Fibroblast of lung (primary cell): ENCODE data around the gene COBL. TPM values are rescaled to one million over a fixed set of nuclear protein-coding genes. Genes with fewer than 3 reads are reported as not detected.

Source experiments
- DNase-seq, 2 donors: peaks; one replicate each; pipeline versions ENCODE4 v3.0.0 to v3.0.0-alpha.2; 2010; ENCODE audit warnings: low read depth in 2 of 2
- H2AFZ ChIP-seq: 2 replicates; pipeline ENCODE4 v1.5.1; 2012; ENCODE audit warnings: low read length, control low read depth, inconsistent platforms
- H3K27ac ChIP-seq: 2 replicates; pipeline ENCODE4 v1.5.1; 2011; ENCODE audit warnings: low read length, control low read depth; ENCODE audit not compliant: insufficient read depth
- H3K27me3 ChIP-seq: 2 replicates; pipeline ENCODE4 v1.5.1; 2011; ENCODE audit warnings: mild to moderate bottlenecking, low read length; ENCODE audit not compliant: control insufficient read depth, insufficient read depth
- H3K36me3 ChIP-seq: 2 replicates; pipeline ENCODE4 v1.5.1; 2011; ENCODE audit warnings: low read length; ENCODE audit not compliant: control insufficient read depth, insufficient read depth
- H3K4me1 ChIP-seq: 2 replicates; pipeline ENCODE4 v1.5.1; 2011; ENCODE audit warnings: low read length; ENCODE audit not compliant: control insufficient read depth, insufficient read depth; ENCODE audit errors: extremely low read depth
- H3K4me2 ChIP-seq: 2 replicates; pipeline ENCODE4 v1.5.1; 2011; ENCODE audit warnings: low read length, control low read depth; ENCODE audit not compliant: insufficient read depth; ENCODE audit errors: extremely low read depth
- H3K4me3 ChIP-seq, 4 experiments: fragments of 200-600 bp in 1 of 4; sonication (generic) in 1 of 4; replicated peaks in 1 of 4; 2 replicates each; pipeline ENCODE4 v1.5.1; 2011 to 2016; ENCODE audit warnings: low read length in 4 of 4, low read depth in 3 of 4, mild to moderate bottlenecking in 3 of 4, control low read depth in 2 of 4, inconsistent platforms in 1 of 4, mixed read lengths in 1 of 4; ENCODE audit not compliant: insufficient read depth in 1 of 4; ENCODE audit errors: control extremely low read depth in 1 of 4
- H3K79me2 ChIP-seq: 2 replicates; pipeline ENCODE4 v1.5.1; 2012; ENCODE audit warnings: mild to moderate bottlenecking, low read length, inconsistent platforms; ENCODE audit not compliant: control insufficient read depth, insufficient read depth
- H3K9ac ChIP-seq: 2 replicates; pipeline ENCODE4 v1.5.1; 2011; ENCODE audit warnings: mild to moderate bottlenecking, low read length, control low read depth; ENCODE audit not compliant: insufficient read depth
- H3K9me3 ChIP-seq: 2 replicates; pipeline ENCODE4 v1.5.1; 2012; ENCODE audit warnings: low read depth, low read length; ENCODE audit not compliant: control insufficient read depth, insufficient read depth
- H4K20me1 ChIP-seq: 2 replicates; pipeline ENCODE4 v1.5.1; 2011; ENCODE audit warnings: low read length; ENCODE audit not compliant: control insufficient read depth, insufficient read depth; ENCODE audit errors: extremely low read depth
- CTCF ChIP-seq, 2 donors: IDR thresholded peaks in 1 of 2; conservative IDR thresholded peaks in 1 of 2; 1 replicate in 1 of 2; 2 replicates in 1 of 2; pipeline ENCODE4 v1.5.1; 2011 to 2012; ENCODE audit warnings: low read length in 2 of 2, control low read depth in 1 of 2, inconsistent platforms in 1 of 2, low read depth in 1 of 2, mild to moderate bottlenecking in 1 of 2
- EZH2 ChIP-seq: IDR thresholded peaks from 2 replicates; pipeline ENCODE4 v1.5.1; 2012; ENCODE audit warnings: low read length, control low read depth, mild to moderate bottlenecking; ENCODE audit errors: missing control alignments
- polyA plus RNA-seq, 2 donors: library from polyadenylated mRNA; depleted of rRNA in 1 of 2; stranded (reverse) in 1 of 2; unstranded in 1 of 2; fragments of >200 nt; gene quantifications; 2 replicates each; pipeline ENCODE4 v1.2.1, GENCODE V29; 2011 to 2012; ENCODE audit warnings: missing spikeins in 1 of 2
- total RNA-seq: library from RNA; depleted of rRNA; stranded (reverse); fragments of >200 nt; gene quantifications from 2 replicates; pipeline ENCODE4 v1.2.1, GENCODE V29; 2014

The COBL gene
- total and polyA plus RNA-seq, 2 donors (not counting 1 experiment from before 2014, with no cell fraction given): 0.10 to 0.33 TPM

GRCh38 chr7:51340936-51341335 lies 24.3 kb upstream of the COBL start:
- H3K9me3 ChIP-seq: no peaks in the 10 kb centered on the region
- no peaks in the 10 kb centered on the region for H3K79me2 ChIP-seq
- no peak overlapping the region for H3K4me2 ChIP-seq
- no peak overlapping the region for H3K27ac ChIP-seq
- H3K27me3 ChIP-seq: no peaks in the 10 kb centered on the region
- no peaks in the 10 kb centered on the region for H3K36me3 ChIP-seq
- no peak overlapping the region for H3K9ac ChIP-seq
- no peaks in the 10 kb centered on the region for H3K4me1 ChIP-seq
- no peaks in the 10 kb centered on the region for H4K20me1 ChIP-seq
- DNase-seq: no peak
- no peak overlapping the region for H2AFZ ChIP-seq
- TF ChIP-seq CTCF (conservative IDR thresholded peaks at IDR 0.05 in 1 of 2, IDR thresholded peaks at IDR 0.05 in 1 of 2; ENCODE audit: low read depth in 1 of 2, low read length in 2 of 2) (no peak), EZH2 (no peak)
- H3K4me3 ChIP-seq: no peak overlapping the region

GRCh38 chr7:51340029-51340838 lies 23.6 kb upstream of the COBL start:
- no peak overlapping the region for H3K4me3 ChIP-seq
- H2AFZ ChIP-seq: no peak overlapping the region
- no peaks in the 10 kb centered on the region for H4K20me1 ChIP-seq
- no peak for TF ChIP-seq EZH2
- TF ChIP-seq CTCF (conservative IDR thresholded peaks at IDR 0.05 in 1 of 2, IDR thresholded peaks at IDR 0.05 in 1 of 2; ENCODE audit: low read depth in 1 of 2, low read length in 2 of 2): no peak
- no peaks in the 10 kb centered on the region for H3K36me3 ChIP-seq
- no peak overlapping the region for H3K9ac ChIP-seq
- H3K27me3 ChIP-seq: no peaks in the 10 kb centered on the region
- no peaks in the 10 kb centered on the region for H3K9me3 ChIP-seq
- H3K27ac ChIP-seq: no peak overlapping the region
- DNase-seq: no peak
- no peaks in the 10 kb centered on the region for H3K79me2 ChIP-seq
- no peak overlapping the region for H3K4me2 ChIP-seq
- no peaks in the 10 kb centered on the region for H3K4me1 ChIP-seq

- Histone ChIP-seq H2AFZ (no peak overlapping the region), H3K4me2 (no peak overlapping the region), H3K27me3 (no peaks in the 10 kb centered on the region), H3K9me3 (no peaks in the 10 kb centered on the region), H4K20me1 (no peaks in the 10 kb centered on the region), H3K79me2 (no peaks in the 10 kb centered on the region), H3K36me3 (no peaks in the 10 kb centered on the region), H3K9ac (no peak overlapping the region), H3K4me3 (no peak overlapping the region), H3K27ac (no peak overlapping the region), H3K4me1 (no peaks in the 10 kb centered on the region)
- DNase-seq: no peak
- TF ChIP-seq CTCF (conservative IDR thresholded peaks at IDR 0.05 in 1 of 2, IDR thresholded peaks at IDR 0.05 in 1 of 2; ENCODE audit: low read depth in 1 of 2, low read length in 2 of 2): no peak
- no peak for TF ChIP-seq EZH2
Measured at GRCh38 chr7:51335057-51335456, 18.4 kb upstream of the COBL start.
